ENCODE results near the gene TDRKH.

DNA sequence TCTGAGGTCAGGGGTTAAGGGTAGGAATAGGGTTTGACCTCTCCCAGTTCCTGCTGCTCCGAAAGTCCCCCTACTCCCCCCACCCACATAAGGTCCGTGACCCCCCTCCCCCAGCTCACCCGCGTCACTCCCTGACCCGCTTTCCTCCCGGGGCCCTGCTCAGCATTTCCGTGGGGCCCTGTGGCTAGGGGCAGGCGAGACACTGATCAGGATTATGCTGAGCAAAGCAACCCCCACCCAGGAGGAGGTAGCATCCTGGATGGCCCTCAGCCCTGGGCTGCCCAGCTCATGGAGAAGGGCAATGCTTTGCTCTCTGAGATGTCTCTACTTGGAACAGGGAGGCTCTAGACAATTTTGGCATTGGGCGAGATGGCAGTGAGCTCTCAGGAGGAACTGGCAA is 37.6 kb upstream of the TDRKH start:
- TF ChIP-seq POLR2A (IDR thresholded peaks at IDR 0.05; ENCODE audit: low read depth, low read length) (no peak), TAF1 (IDR thresholded peaks at IDR 0.05; ENCODE audit: low read depth, low read length) (no peak), POLR2AphosphoS5 (IDR thresholded peaks at IDR 0.05; ENCODE audit: low read depth, low read length) (no peak), SPI1 (IDR thresholded peaks at IDR 0.05; ENCODE audit: low read depth, low read length) (no peak)
